ENCODE measurements around the gene ORM1. TPM values are rescaled to one million over a fixed set of nuclear protein-coding genes. Genes with fewer than 3 reads are reported as not detected.

ORM1 gene
- total RNA-seq, 1 experiment from 2014 or later: not detected

DNA sequence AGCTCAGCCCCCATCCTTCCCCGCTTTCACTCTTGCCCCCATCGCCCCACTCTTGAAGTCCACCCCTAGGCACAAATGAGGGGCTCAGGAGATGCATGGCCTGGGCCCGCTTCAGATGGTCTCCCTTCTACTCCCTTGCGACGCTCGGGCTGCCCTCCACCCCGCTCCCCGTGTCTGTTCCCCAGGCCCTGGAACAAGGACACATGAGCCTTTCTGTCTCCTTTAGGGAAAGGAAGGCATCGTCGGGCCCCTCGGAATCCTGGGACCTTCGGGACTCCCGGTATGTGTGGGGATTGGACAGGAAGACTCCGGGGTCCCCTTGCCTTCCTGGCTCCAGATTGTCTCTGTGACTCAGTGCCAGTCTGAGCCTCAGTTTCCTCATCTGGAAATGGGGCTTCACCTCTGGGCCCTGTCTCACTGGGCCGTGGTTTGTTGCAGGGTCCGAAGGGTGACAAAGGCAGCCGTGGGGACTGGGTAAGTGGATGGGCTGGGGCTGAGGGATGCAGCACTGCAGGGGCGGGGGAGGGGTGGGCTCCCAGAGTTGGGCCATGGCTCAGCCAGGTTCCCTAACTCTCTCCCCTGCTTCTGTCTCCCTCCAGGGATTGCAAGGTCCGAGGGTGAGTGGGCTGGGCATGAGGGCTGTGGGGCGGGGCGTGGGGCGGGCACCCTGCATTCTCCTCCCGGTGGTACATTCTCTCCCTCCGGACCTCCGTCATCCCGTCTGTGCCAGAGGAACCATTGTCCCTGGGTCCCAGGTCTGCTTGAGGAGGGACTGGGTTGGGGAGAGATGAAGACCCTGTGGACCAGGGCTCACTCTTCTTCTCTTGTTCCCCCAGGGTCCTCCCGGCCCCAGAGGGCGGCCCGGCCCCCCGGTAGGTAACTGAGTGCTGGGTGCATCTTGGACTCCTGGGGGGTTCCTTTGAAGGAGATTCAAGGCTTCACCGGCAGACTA lies 21.8 kb upstream of the ORM1 start:
- DNase-seq (ENCODE audit: low read depth, low spot score): no peak
- in situ Hi-C loops (cut with HindIII; ENCODE audit: low pct_unique_long_range_greater_than_20kb, low sequenced_read_pairs): no loop called here

DNA sequence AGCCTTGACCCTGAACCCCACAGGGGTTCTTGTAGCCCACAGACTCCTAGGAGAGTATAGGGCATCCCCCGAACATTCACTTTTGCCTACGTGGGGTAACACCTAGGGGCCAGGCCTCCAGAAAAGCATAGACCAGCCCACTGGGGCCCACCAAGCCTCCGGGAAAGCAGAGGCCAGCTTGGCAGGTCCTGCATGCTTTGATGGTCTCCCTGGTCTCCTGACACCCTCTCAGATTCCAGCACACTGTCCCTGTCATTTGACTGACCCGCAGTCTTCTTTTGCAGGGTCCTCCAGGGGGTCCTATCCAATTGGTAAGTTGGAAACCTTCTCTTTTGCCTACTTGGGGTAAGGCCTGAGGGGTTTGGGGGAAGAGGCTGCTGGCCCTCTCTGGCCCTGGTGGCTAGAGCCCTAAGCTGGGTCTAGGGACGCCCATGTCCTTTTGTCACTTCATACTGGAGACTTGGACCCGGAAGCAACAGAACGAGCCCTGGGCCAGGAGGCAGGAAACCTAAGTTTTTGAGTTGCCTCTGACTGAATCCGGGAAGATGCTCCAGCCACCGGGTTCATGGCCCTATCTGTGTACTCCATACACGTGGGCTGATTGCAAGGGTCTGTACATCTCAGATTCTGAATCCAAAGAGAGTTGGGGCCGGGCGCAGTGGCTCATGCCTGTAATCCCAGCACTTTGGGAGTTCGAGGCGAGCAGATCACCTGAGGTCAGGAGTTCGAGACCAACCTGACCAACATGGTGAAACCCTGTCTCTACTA lies 20.9 kb upstream of the ORM1 start:
- in situ Hi-C loops (cut with HindIII; ENCODE audit: low pct_unique_long_range_greater_than_20kb, low sequenced_read_pairs): no loop called here
- no peak for DNase-seq (ENCODE audit: low read depth, low spot score)

DNA sequence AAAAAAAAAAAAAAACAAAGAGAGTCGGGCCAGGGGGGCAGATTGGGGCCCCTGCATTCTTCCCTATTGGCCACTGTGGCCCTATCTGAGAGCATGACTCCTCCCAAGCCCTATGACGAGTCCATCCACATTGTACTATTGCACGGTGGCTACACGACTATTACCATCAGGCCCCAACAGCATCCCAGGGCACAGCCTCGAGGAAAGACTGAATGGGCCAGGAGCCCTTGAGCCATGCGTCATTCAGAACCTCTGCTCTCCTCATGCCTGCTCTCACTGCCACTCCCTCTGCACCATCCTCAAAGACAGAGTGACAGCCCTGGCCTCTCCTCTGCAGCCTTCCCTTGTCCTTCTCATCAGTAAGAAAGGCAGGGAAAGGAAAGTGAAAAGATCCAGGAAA lies 20.2 kb upstream of the ORM1 start:
- in situ Hi-C loops (cut with HindIII; ENCODE audit: low pct_unique_long_range_greater_than_20kb, low sequenced_read_pairs): no loop called here
- DNase-seq (ENCODE audit: low read depth, low spot score): no peak

DNA sequence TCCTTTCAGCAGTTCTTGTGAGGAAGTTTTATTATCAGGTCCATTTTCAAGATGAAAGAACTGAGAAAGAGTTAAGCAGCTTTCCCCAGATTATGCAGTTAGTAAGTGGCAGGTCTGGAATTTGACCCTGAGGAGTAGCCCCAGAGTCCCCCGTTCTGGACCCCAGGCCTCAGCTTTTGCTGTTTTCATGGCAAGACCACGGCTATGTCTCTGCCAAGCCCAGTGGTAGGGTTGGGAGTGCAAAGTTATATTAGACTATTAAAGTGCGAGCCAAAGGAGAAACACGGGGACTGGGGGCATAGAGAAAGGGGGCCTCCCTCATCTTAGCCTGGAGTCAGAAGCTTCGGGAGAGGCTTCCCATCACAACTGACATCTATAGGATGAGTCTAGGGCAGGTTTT lies 19.3 kb upstream of the ORM1 start:
- in situ Hi-C loops (cut with HindIII; ENCODE audit: low pct_unique_long_range_greater_than_20kb, low sequenced_read_pairs): no loop called here
- DNase-seq (ENCODE audit: low read depth, low spot score): no peak

DNA sequence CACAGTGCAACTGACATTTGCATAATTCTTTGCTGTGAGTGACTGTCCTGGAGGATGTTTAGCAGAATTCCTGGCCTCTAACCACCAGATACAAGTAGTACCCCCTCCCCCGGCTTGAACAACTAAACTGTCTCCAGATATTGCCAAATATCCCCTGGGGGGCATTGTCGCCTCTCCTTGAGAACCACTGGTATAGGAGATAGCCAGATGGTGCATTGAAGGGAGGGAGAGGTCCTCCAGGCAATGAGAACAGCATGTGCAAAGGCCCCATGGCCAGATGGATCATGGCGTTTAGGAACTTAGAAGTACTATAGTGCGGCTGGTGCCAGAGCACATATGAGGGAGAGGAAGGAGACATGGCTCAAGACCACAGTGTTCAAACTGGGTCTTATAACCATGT lies 18.9 kb upstream of the ORM1 start:
- in situ Hi-C loops (cut with HindIII; ENCODE audit: low pct_unique_long_range_greater_than_20kb, low sequenced_read_pairs): no loop called here
- DNase-seq (ENCODE audit: low read depth, low spot score): no peak

DNA sequence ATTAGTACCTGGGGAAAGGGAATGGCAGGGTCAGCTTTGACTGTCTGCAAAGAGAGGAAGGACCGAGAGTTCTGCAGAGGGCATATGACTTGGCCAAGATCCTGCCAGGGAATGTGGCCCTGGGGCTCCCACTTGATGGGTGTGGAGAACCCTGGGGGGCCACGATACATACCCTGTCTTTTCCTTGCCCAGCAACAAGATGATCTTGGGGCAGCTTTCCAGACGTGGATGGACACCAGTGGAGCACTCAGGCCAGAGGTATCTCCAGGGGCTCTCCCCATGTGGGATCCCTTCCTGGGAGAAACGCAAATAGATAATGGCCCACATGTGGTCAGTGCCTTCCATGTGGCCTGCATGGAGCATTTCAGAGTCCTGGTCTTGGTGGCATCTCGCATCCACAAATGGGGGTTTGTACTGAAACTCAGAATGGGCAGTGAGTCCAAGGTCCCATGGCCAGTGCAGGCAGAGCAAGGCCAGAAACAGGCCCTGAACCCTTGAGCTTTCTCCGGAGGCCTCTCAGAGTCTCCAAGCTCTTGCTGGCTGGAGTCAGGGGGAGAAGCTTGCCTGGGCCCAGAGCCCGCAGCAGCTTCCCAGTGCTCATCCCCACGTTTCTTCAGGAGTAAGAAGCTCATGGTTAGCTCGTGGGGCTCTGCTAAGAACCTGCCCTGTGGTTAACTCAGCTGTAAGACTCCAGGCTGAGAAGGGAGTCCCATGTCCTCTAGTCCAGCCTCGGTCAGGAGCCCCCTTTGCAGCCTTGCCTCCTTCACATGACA lies 18.3 kb upstream of the ORM1 start:
- in situ Hi-C loops (cut with HindIII; ENCODE audit: low pct_unique_long_range_greater_than_20kb, low sequenced_read_pairs): no loop called here
- no peak for DNase-seq (ENCODE audit: low read depth, low spot score)

DNA sequence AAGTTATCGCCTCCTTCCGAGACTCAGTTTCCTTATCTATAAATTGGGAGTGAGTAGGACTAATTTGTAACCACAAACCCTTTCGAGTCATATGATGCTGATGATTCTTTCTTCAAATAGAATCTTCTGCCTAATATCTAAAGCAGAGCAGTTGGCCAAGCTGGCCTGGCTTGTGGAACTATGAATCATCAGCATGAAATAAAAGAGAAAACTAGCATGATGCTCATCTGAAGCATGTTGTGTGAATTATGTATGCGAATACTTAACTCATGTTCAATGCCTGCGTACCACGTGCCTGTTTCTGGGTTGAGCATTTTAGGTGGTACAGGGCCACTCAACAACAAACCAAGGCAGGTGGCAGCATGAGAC lies 15.0 kb upstream of the ORM1 start:
- in situ Hi-C loops (cut with HindIII; ENCODE audit: low pct_unique_long_range_greater_than_20kb, low sequenced_read_pairs): no loop called here
- DNase-seq (ENCODE audit: low read depth, low spot score): no peak

DNA sequence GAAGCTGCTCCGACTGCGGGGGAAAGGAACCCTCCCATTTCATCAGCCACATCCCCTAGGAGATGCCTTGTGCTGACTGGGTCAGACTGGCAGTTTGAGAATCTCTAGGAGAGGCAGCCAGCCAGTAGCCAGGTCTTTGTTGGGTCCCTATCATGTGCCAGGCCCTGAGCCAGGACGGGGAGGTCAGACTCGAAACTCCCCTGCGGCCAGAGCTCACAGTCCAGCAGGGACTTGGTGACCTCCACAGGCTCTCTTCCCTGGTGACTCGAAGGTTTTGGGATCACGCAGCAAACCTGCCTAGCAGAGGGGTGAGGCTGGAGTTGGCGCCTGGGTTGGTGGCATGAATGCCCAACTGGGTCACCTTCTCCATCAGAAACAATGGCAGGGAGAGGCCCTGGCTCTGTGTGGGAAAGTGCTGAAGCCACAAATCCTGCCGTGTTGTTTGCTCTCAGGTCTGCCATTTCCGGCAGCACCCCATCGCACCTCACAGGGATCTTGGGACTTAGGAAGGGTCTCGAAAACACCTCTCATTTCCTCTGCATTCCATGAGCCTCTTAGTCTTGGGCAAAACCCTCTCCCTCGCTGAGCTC lies 14.4 kb upstream of the ORM1 start:
- in situ Hi-C loops (cut with HindIII; ENCODE audit: low pct_unique_long_range_greater_than_20kb, low sequenced_read_pairs): no loop called here
- DNase-seq (ENCODE audit: low read depth, low spot score): no peak

DNA sequence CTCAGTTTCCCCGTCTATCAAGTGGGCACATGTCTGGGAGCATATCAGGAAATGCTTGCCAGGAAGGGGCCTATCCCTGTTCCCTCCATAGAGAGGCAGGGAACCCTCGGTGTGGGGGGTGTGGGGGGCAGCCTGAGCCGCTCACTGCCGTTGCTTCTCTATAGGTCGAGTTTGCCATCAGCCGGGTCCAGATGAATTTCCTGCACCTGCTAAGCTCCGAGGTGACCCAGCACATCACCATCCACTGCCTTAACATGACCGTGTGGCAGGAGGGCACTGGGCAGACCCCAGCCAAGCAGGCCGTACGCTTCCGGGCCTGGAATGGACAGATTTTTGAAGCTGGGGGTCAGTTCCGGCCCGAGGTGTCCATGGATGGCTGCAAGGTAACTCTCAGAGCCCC lies 13.8 kb upstream of the ORM1 start:
- no peak for DNase-seq (ENCODE audit: low read depth, low spot score)
- in situ Hi-C loops (cut with HindIII; ENCODE audit: low pct_unique_long_range_greater_than_20kb, low sequenced_read_pairs): no loop called here

DNA sequence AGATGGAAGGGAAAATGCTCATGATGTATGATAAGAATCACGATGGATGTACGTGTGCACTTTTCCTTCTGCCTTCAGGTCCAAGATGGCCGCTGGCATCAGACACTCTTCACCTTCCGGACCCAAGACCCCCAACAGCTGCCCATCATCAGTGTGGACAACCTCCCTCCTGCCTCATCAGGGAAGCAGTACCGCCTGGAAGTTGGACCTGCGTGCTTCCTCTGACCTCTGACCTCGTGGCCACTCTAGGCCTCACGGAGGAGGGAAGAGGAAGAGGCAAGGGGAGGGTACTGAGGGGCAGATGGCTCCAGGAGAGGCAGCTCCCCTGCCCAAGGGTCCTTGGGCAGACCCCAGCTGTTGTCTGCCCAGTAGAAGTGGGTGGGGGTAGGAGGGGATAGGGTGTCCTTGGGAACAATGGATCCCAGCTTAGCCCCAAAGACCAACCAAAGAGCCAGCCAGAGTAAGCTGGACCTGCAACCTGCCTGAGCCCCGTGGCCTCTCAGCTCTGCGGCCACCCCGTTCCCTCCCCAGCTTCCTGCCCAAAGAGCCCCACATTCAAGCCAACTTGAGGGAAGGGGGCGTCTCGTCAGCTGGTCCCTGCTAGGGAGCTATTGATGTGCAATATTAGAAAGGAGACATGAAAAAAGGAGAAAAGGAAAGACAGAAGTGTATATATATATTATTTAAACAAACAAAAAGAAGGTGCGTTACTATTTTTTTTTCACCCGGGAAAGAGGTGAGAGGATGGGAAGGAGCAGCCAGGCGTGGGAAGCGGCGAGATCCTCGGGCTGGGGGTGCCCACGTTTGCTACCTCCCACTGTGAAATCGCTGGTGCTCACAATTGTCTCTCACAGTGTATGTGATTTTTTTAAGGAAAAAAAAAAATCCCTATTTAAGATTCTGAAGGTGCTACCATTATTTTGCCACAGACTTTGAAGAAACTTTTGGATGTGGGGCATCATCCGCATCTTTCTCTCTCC lies 12.1 kb upstream of the ORM1 start:
- DNase-seq (ENCODE audit: low read depth, low spot score): no peak
- in situ Hi-C loops (cut with HindIII; ENCODE audit: low pct_unique_long_range_greater_than_20kb, low sequenced_read_pairs): no loop called here

DNA sequence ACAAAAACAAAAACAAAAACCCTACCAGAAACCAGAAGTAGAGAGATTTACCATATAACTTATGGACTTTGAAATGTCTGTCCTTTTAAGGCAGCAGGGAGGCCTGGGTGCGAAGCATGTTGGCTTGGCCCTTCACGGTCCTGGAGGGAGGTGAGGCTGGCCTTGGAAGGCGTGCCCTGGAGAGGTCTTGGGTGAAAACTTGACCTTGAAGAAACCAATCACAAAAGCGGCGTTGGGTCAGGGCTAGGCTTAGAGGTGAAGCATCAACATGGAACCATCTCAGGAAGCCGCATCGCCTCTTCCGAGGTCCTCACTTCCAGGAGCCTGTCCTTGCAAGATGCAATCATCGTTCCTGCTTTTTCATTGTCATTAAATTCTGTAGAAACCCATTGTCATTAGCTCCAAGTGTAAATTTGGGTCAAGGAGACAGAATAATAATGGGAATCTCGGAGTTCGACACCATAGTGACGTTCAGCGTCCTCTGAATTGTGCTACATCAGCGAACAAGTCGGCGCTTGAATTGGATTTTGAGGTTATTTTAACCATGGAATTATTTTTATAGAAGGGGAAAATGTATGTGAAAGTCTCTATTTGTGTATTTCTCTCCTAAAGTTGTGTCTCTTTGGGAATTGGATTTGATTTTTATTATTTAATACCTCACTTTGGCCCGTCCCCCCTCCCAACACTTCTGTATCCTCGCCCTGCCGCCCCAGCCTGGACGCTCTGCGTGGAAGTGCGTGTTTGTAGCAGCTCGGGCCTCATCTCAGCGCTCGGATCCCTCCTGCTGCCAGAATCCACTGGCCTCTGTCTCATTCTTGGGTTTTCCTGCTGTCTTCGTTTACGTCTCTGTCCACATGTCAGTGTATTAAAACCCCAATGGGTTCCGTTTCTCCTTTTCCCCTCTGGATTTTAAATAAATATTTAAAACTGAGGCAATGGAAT lies 11.1 kb upstream of the ORM1 start:
- in situ Hi-C loops (cut with HindIII; ENCODE audit: low pct_unique_long_range_greater_than_20kb, low sequenced_read_pairs): no loop called here
- DNase-seq (ENCODE audit: low read depth, low spot score): no peak

DNA sequence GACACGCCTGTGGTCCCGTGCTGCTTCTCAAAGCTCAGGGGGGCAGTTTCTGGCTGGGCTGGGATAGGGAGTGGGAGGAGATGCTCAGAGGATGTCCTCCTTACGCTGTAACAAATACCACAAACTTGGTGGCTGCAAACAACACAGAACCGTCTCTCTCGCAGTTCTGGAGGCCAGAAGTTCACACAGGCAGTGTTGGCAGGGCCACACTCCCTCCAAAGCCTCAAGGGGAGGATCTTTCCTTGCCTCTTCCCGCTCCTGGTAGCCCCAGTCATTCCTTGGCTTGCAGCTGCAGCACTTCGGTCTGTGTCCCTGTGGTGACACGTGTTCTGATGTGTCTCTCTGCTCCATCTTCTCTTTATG lies 10.4 kb upstream of the ORM1 start:
- DNase-seq (ENCODE audit: low read depth, low spot score): no peak
- in situ Hi-C loops (cut with HindIII; ENCODE audit: low pct_unique_long_range_greater_than_20kb, low sequenced_read_pairs): no loop called here

DNA sequence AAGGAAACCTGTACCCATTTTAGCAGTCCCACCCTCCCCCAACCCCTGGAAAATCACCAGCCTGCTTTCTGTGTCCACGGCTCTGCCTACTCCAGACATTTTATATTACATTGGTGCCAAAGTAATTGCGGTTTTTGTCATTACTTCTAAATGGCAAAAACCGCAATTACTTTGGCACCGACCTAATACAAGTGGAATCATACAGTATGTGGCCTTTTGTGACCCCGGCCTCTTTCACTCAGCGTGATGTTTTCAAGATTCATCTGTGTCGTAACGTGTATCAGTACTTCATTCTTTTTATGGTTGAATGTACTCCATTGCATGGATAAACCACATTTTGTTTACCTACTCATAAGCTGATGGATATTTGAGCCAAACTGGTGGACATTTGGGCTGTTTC lies 9.7 kb upstream of the ORM1 start:
- in situ Hi-C loops (cut with HindIII; ENCODE audit: low pct_unique_long_range_greater_than_20kb, low sequenced_read_pairs): no loop called here
- no peak for DNase-seq (ENCODE audit: low read depth, low spot score)

DNA sequence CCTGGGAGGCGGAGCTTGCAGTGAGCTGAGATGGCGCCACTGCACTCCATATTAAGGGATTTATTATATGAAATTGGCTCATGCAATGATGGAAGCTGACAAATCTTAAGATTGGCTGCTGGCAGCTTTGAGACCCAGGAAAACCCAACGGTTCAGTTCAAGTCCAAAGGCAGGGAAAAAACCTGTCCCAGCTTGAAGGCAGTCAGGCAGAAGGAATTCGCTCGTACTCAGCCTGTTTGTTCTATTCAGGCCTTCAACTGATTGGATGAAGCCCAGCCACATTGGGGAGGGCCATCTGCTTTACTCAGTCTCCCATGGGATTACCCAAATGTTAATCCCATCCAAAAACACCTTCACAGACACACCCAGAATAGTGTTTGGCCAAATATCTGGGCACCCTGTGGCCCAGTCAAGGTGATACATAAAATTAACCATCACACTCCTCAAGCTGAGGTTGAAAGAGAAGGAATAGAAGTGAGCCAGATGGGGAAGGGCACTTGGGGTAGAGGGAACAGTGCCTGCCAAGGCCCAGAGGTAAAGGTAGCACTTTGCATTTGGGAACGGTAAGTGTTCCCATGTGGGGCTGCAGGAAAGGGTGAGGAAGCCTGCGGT lies 8.5 kb upstream of the ORM1 start:
- no peak for DNase-seq (ENCODE audit: low read depth, low spot score)
- in situ Hi-C loops (cut with HindIII; ENCODE audit: low pct_unique_long_range_greater_than_20kb, low sequenced_read_pairs): no loop called here

DNA sequence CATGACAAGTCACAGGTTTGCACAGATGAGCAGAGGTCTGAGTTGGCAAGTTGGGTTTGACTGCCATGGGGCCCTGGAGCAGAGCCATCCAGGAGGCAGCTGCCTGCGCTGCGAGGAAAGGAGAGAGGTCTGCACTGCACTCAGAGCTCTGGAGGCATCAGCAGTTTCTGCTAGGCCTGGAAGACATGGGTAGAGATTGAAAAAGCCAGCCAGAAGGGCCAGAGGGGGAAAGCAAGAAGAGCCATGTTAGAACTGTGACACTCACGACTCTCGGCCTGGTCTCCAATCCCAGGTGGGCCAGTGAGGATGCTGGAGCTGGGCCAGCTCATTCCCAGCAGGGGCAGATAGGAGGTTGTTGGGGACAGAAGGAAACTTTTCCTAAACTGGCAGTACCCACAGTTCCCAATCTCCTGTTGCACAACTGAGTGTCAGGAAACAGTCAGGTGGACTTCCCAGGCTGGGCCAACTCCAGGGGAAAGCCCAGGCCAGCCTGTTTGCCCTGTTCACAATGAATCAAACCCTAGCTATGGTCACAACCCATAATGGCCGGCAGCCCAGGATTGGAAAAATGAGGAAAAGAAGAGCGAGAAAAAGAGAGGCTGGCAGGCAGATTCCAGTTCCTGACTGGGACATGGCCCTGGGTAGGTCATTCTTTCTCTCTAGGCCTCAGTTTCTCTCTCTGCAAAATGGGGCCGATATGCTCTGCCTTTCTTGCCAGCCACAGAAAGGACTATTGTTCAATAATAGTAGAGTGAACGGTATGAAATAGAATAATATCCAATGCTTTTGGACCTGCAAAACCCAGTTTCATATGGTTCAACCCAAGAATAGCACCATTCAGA lies 7.8 kb upstream of the ORM1 start:
- in situ Hi-C loops (cut with HindIII; ENCODE audit: low pct_unique_long_range_greater_than_20kb, low sequenced_read_pairs): no loop called here
- no peak for DNase-seq (ENCODE audit: low read depth, low spot score)
